LNCaP clone FGC (cell line): ENCODE measurements around the gene CT45A2.
"Not testable (repeated sequence)": the region's sequence is repeated elsewhere in the genome, so short reads cannot be mapped to it uniquely, and the experiment has no call there.

ENCODE experiments used
- DNase-seq: peaks from one replicate; pipeline ENCODE4 v3.0.0-alpha.2; 2011; ENCODE audit warnings: low read depth
- H3K4me3 ChIP-seq: 2 replicates; pipeline ENCODE4 v1.5.1; 2011; ENCODE audit warnings: mild to moderate bottlenecking, low read depth, low read length, control low read depth

Gene CT45A2, protein sequence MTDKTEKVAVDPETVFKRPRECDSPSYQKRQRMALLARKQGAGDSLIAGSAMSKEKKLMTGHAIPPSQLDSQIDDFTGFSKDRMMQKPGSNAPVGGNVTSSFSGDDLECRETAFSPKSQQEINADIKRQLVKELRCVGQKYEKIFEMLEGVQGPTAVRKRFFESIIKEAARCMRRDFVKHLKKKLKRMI

GRCh38 chrX:135819912-135820311 is at the start of gene CT45A2:
Gene CT45A2 (minus strand): TSS chrX:135820012. CDS start chrX:135816265, 3,747 bp downstream.
- H3K4me3 ChIP-seq, DNase-seq: not testable (repeated sequence)

DNA sequence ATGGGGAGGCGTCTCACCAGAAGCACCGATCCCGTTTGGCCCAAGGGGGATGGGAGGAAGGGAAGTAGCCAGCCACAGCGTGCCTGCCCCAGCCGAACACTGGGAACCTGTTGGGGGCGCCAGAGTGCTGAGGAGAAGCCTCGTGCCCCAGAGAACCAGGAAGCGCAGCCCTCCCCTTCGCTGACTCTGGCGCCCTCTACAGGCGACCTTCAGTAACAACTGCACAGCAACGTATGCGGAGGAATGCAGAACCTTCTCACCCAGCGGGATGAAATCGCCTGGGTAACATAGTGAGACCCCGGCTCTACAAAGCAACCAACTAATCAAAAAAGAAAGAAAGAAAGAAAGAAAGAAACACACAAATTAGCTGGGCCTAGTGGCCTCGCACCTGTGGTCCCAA is 34.6 kb upstream of the CT45A2 start, which contains the start of gene CT45A8:
Gene CT45A8, minus strand, starts transcription at position 101 of the 400 bp plus-strand sequence. CDS start 3,755 bp downstream, outside the sequence.
- H3K4me3 ChIP-seq, DNase-seq: not testable (repeated sequence)

- H3K4me3 ChIP-seq, DNase-seq: not testable (repeated sequence)
Observed at GRCh38 chrX:135837180-135837579, 17.4 kb upstream of the CT45A2 start, which contains the start of gene CT45A7. Gene CT45A7 (minus strand): TSS chrX:135837280. CDS start chrX:135833533, 3,747 bp downstream.

DNA sequence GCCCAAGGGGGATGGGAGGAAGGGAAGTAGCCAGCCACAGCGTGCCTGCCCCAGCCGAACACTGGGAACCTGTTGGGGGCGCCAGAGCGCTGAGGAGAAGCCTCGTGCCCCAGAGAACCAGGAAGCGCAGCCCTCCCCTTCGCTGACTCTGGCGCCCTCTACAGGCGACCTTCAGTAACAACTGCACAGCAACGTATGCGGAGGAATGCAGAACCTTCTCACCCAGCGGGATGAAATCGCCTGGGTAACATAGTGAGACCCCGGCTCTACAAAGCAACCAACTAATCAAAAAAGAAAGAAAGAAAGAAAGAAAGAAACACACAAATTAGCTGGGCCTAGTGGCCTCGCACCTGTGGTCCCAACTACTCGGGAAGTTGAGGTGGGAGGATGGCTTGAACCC is 17.1 kb downstream of the CT45A2 start, which contains the start of gene CT45A6:
Gene CT45A6, minus strand, starts transcription at position 101 of the 400 bp plus-strand sequence. CDS start 3,794 bp downstream, outside the sequence.
- not testable (repeated sequence) for DNase-seq

DNA sequence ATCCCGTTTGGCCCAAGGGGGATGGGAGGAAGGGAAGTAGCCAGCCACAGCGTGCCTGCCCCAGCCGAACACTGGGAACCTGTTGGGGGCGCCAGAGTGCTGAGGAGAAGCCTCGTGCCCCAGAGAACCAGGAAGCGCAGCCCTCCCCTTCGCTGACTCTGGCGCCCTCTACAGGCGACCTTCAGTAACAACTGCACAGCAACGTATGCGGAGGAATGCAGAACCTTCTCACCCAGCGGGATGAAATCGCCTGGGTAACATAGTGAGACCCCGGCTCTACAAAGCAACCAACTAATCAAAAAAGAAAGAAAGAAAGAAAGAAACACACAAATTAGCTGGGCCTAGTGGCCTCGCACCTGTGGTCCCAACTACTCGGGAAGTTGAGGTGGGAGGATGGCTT is 34.4 kb downstream of the CT45A2 start, which contains the start of gene CT45A5:
Gene CT45A5, minus strand, starts transcription at position 101 of the 400 bp plus-strand sequence. CDS start 3,774 bp downstream, outside the sequence.
- H3K4me3 ChIP-seq, DNase-seq: not testable (repeated sequence)

More for the DNA sequence above, 17.1 kb downstream of the CT45A2 start, which contains the start of gene CT45A6:
- not testable (repeated sequence) for H3K4me3 ChIP-seq

- DNase-seq = not testable (repeated sequence)
Observed at GRCh38 chrX:135768091-135768490, 51.7 kb downstream of the CT45A2 start, which contains the start of gene CT45A3. Gene CT45A3 (minus strand): TSS chrX:135768191. CDS start chrX:135764444, 3,747 bp downstream.

More at GRCh38 chrX:135768091-135768490, 51.7 kb downstream of the CT45A2 start, which contains the start of gene CT45A3:
- H3K4me3 ChIP-seq = not testable (repeated sequence)
